GM18507 (cell line): ENCODE measurements around the gene CAPRIN1.

Experiments used
- DNase-seq: peaks from one replicate; pipeline ENCODE4 v3.0.0; 2011; ENCODE audit warnings: low read depth; ENCODE audit not compliant: insufficient read length; ENCODE audit errors: extremely low spot score
- FAIRE-seq: peaks from 2 replicates; lab custom pipeline; 2011; peaks lifted over from hg19 to GRCh38; lab: Jason Lieb, UNC

CAPRIN1 gene

GRCh38 chr11:34135439-34135838 lies 83.9 kb downstream of the CAPRIN1 start:
- FAIRE-seq (no peak), DNase-seq (no peak)

DNA sequence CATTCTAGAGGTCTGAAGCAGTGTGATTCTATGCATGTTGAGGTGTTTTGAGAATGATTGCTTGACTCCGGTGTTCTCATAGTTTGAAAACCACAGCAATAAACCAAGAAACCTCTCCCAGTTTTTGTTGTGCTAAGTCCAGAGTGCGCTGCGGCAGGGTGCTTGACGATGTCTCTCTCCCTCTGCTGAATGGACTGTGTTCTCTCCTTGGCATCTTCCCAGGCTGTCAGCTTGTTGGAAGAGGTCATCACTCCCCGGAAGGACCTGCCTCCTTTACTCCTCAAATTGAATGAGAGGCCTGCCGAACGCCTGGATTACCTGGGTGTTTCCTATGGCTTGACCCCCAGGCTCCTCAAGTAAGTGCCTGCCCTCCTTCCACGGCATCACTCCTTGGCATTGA lies 84.9 kb downstream of the CAPRIN1 start:
- no peak for FAIRE-seq

DNA sequence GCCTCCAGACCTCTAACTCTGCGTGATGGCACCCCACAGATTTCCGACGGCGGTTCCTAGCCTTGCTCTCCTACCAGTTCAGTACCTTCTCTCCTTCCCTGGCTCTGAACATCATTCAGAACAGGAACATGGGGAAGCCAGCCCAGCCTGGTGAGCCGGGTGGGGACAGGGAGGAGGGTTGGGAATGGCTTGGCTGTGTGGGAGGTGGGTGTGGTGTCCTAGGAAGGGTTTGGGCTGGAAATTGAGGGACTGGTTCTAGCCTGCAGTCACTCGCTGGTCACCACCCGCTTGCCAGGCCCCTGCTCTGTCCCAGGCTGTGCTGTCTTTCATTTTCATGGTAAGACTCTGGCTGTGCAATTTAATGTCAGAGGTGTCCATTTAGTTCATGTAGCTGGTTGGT lies 87.8 kb downstream of the CAPRIN1 start:
- no peak for FAIRE-seq

More for the DNA sequence above, 84.9 kb downstream of the CAPRIN1 start:
- DNase-seq = no peak

GRCh38 chr11:34140149-34140548 lies 88.6 kb downstream of the CAPRIN1 start:
- DNase-seq = no peak
- FAIRE-seq = no peak

More for the DNA sequence above, 87.8 kb downstream of the CAPRIN1 start:
- no peak for DNase-seq

DNA sequence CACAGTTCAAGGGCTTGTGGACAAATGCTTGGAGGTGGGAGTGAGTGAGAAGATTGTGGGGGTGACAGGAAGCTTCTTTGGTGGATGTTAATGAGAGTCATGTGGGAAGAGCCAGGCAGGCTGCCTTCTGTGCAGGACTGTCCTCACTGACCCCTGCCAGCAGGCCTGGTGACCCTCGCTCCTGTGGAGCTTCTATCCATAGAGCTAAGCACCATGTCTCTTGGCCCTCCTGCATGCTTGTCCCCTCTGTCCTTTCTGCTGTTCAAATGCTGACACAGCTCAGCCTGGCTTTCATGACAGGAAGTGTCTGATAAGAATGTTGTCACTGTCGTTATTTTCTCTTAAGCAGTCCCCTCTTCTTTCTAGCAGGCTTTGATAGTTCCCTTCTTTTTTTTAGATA lies 91.5 kb downstream of the CAPRIN1 start:
- no peak for FAIRE-seq
- no peak for DNase-seq

DNA sequence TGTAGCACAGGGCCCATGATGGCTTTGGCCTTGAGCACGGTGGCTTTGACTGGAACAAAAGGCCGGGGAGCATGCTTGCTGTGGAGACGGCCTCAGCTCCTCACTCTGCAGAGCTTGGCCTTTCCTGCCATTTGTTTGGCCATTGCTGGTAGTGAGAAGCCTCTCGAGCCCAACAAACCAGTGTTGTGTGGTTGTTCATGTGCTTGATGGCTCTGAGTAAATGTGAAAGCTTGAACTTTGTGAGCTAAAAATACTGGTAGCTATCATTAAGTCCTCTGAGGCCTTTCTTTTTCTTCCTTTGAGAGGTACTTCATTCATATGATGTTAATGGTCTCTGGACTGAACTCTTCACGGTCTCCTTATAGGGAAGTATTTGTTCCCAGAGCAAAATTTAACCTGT lies 93.5 kb downstream of the CAPRIN1 start:
- DNase-seq (no peak), FAIRE-seq (peak; percentile 55)

GRCh38 chr11:34145847-34146381 lies 94.4 kb downstream of the CAPRIN1 start:
- FAIRE-seq = peak; percentile 70

DNA sequence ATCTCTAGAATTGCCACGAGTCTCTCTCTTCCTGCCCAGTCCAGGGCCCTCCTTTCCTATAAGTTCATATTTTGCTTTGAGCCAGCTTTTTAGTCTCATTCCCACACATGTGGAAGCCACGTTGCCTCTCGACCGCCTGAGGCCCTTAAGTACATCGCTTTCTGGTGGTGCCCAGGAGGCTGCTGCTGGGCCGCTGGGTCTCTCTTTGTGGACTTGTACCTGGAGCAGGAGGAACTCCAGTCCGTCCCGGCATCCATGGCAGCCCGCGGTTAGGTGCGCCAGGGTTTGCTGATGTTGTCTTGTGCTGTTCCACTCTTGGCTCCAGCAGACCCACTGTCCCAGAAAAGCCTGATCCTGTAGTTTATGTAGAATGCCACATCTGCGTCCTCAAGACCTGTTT lies 94.9 kb downstream of the CAPRIN1 start:
- DNase-seq (no peak), FAIRE-seq (no peak)

More at GRCh38 chr11:34145847-34146381, 94.4 kb downstream of the CAPRIN1 start:
- DNase-seq = no peak

- FAIRE-seq = no peak
- no peak for DNase-seq
These were observed 95.3 kb downstream of the CAPRIN1 start for GRCh38 chr11:34146866-34147265.

DNA sequence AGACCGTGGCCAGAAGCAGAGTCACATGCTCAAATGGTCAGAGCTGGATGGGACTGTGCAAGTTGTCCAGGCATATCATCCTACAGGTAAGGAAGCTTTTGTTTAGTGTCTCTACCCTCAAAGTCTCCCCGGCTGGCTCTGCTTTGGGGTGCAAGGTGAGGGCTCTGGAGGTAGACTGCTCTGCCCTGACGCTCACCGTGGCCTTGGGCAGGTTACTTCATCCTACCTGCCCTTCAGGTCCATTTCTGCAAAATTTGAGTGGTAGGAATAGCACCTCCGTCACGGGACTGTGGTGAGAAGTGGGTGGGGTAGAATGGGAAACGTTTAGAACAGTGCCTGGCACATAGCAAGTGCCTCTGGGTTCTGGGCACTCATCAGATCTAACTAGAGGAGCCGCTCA lies 96.0 kb downstream of the CAPRIN1 start:
- FAIRE-seq (no peak), DNase-seq (no peak)

DNA sequence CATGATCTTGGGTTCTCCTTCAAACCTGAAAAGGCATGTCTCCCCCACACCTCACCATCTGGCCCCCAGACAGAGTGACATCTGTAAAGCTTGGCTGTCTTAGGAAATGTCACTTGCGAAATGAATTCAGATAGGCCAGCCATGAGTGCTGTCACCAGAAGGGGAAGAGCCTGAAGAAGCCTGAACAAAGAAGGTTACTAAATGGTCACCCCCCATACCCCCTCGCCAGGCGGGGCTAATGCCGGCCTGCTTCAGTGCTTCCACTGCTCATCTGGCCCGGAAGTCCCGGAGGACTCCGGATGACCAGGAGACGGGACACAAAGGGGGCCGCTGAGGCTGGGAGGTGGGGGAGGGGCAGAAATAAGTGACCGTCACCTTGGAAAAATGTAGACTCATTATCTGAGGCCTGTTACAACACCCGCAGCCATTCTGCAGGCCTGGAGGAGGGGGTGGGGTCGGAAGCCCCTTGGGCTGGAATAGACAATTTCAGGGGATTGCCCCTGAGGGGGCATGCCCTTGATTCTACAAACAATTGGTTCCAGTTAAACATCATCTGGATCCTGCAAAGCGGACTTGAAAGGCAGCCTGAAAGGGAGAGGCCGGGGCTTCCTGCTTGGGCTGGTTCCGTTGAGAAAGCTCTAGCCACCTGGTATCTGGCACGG lies 97.1 kb downstream of the CAPRIN1 start:
- FAIRE-seq = no peak
- no peak for DNase-seq

DNA sequence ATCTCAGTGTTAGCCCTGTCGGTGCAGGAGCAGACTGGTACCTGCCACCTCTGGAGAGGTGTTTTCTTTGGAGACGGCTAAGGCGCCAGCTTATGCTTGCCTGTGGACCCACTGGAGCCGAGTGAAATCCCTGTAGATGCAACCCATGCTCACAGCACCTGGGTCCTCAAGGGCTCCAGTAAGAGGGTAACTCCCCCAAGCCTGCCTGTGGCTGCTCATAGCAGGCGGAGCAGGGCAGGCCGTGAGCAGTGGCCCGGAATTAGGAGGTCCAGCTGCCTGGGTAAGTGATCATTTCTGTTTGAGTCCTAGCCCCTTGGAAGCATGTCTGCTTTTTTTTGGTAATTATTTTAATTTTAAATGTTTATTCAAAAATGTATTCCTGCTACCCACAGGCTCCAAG lies 97.7 kb downstream of the CAPRIN1 start:
- FAIRE-seq = no peak

GRCh38 chr11:34149786-34150185 lies 98.3 kb downstream of the CAPRIN1 start:
- FAIRE-seq = no peak

More for the DNA sequence above, 97.7 kb downstream of the CAPRIN1 start:
- DNase-seq = no peak

GRCh38 chr11:34150494-34151151 lies 99.1 kb downstream of the CAPRIN1 start:
- DNase-seq = no peak
- no peak for FAIRE-seq

More at GRCh38 chr11:34149786-34150185, 98.3 kb downstream of the CAPRIN1 start:
- no peak for DNase-seq
